NCI-H2196 (cell line): ENCODE data around the gene SLC46A3.
"Not testable (repeated sequence)": the region's sequence is repeated elsewhere in the genome, so short reads cannot be mapped to it uniquely, and the experiment has no call there.

ENCODE experiments used
- DNase-seq: peaks from one replicate; lab custom pipeline; 2025; ENCODE audit not compliant: unreplicated experiment; lab: John Stamatoyannopoulos, UW

The SLC46A3 gene

GRCh38 chr13:28683169-28683568 is 35.6 kb downstream of the SLC46A3 start:
- DNase-seq, result not testable (repeated sequence)

- no peak for DNase-seq
These were observed 38.2 kb downstream of the SLC46A3 start for GRCh38 chr13:28680541-28680940.

GRCh38 chr13:28679628-28680027 is 39.1 kb downstream of the SLC46A3 start:
- DNase-seq, result peak; percentile 1

GRCh38 chr13:28678809-28679208 is 40.0 kb downstream of the SLC46A3 start:
- DNase-seq, result no peak

- DNase-seq, result no peak
These were observed 47.5 kb downstream of the SLC46A3 start for GRCh38 chr13:28671126-28671792.

GRCh38 chr13:28666897-28667488 is 51.8 kb downstream of the SLC46A3 start:
- no peak for DNase-seq

GRCh38 chr13:28659621-28659970 is 59.2 kb downstream of the SLC46A3 start:
- DNase-seq, result no peak

- DNase-seq, result peak; percentile 72
These were observed 59.8 kb downstream of the SLC46A3 start, which contains the start of gene POMP for GRCh38 chr13:28658796-28659620. Gene POMP (plus strand): TSS chr13:28659130. CDS start chr13:28659185, 55 bp downstream.

- DNase-seq, result no peak
These were observed 60.3 kb downstream of the SLC46A3 start for GRCh38 chr13:28658539-28658795.

- DNase-seq, result no peak
These were observed 60.8 kb downstream of the SLC46A3 start for GRCh38 chr13:28657784-28658538.

- no peak for DNase-seq
These were observed 63.2 kb downstream of the SLC46A3 start for GRCh38 chr13:28655561-28655960.

- no peak for DNase-seq
These were observed 64.5 kb downstream of the SLC46A3 start for GRCh38 chr13:28654276-28654675.

- no peak for DNase-seq
These were observed 65.7 kb downstream of the SLC46A3 start for GRCh38 chr13:28653111-28653510.

GRCh38 chr13:28651810-28652401 is 66.9 kb downstream of the SLC46A3 start:
- no peak for DNase-seq

- DNase-seq, result no peak
These were observed 68.5 kb downstream of the SLC46A3 start for GRCh38 chr13:28650284-28650683.
